Karpas-422 (cell line): Measurements from ENCODE around the gene PCBP4. TPM values are rescaled to one million over a fixed set of nuclear protein-coding genes. Genes with fewer than 3 reads are reported as not detected.
"Not testable (repeated sequence)": the region's sequence is repeated elsewhere in the genome, so short reads cannot be mapped to it uniquely, and the experiment has no call there.

ENCODE experiments used
- DNase-seq: peaks from one replicate; pipeline ENCODE4 v3.0.0-alpha.2; 2015
- H2AFZ ChIP-seq: fragments of 200-600 bp; sonication (generic); 2 replicates; pipeline ENCODE4 v1.6.1; 2014; ENCODE audit warnings: antibody characterized with exemption, low read length, mixed read lengths
- H3K27ac ChIP-seq: fragments of 200-600 bp; sonication (generic); 2 replicates; pipeline ENCODE4 v1.5.1; 2014; ENCODE audit warnings: mild to moderate bottlenecking, low read length, moderate library complexity
- H3K27me3 ChIP-seq: fragments of 200-600 bp; sonication (generic); 2 replicates; pipeline ENCODE4 v1.6.1; 2014; ENCODE audit warnings: low read length, mixed read lengths
- H3K36me3 ChIP-seq: fragments of 200-600 bp; sonication (generic); 2 replicates; pipeline ENCODE4 v1.6.1; 2014; ENCODE audit warnings: low read length, mixed read lengths; ENCODE audit not compliant: insufficient read depth
- H3K4me1 ChIP-seq: fragments of 200-600 bp; sonication (generic); 2 replicates; pipeline ENCODE4 v1.6.1; 2014; ENCODE audit warnings: mild to moderate bottlenecking, low read length, mixed read lengths
- H3K4me2 ChIP-seq: fragments of 200-600 bp; sonication (generic); 2 replicates; pipeline ENCODE4 v1.6.1; 2014; ENCODE audit warnings: low read length, low read depth, mild to moderate bottlenecking; ENCODE audit not compliant: poor library complexity, severe bottlenecking
- H3K4me3 ChIP-seq: fragments of 200-600 bp; sonication (generic); 2 replicates; pipeline ENCODE4 v1.5.1; 2014; ENCODE audit warnings: mild to moderate bottlenecking, antibody characterized with exemption, low read length, mixed read lengths
- H3K79me2 ChIP-seq: fragments of 200-600 bp; sonication (generic); 2 replicates; pipeline ENCODE4 v1.6.1; 2014; ENCODE audit warnings: mild to moderate bottlenecking, low read length, mixed read lengths
- H3K9ac ChIP-seq: fragments of 200-600 bp; sonication (generic); 2 replicates; pipeline ENCODE4 v1.6.0; 2014; ENCODE audit warnings: low read length
- H3K9me2 ChIP-seq: fragments of 200-600 bp; sonication (generic), shearing (Covaris generic); replicated peaks from 2 replicates; pipeline ENCODE4 v1.6.0; 2014; ENCODE audit warnings: mild to moderate bottlenecking, low read length, moderate library complexity; ENCODE audit not compliant: insufficient read depth
- H3K9me3 ChIP-seq: fragments of 300-700, 200-600 bp; sonication (generic); 2 replicates; pipeline ENCODE4 v1.6.1; 2014; ENCODE audit warnings: low read length, mixed read lengths
- H4K20me1 ChIP-seq: fragments of 200-600 bp; sonication (generic); 2 replicates; pipeline ENCODE4 v1.6.1; 2014; ENCODE audit warnings: mild to moderate bottlenecking, antibody characterized with exemption, low read length, low read depth; ENCODE audit not compliant: insufficient read depth
- total RNA-seq: library from RNA; depleted of rRNA; stranded (reverse); fragments of >200 nt; shearing (Covaris generic); gene quantifications from 2 replicates; pipeline ENCODE4 v1.2.3, GENCODE V29; 2014; ENCODE audit warnings: low replicate concordance

PCBP4 gene
- total RNA-seq, 1 experiment from 2014 or later: 17.9 TPM

- Histone ChIP-seq H3K79me2 (peaks cover 4% of the 10 kb centered on the region), H3K9me3 (no peaks in the 10 kb centered on the region), H3K4me1 (no peaks in the 10 kb centered on the region), H4K20me1 (peaks cover 5% of the 10 kb centered on the region; the same call in 1 of the 2 replicates), H3K9ac (no peak overlapping the region), H3K27ac (no peak overlapping the region), H3K36me3 (peaks cover 6% of the 10 kb centered on the region; the same call in 1 of the 2 replicates), H2AFZ (no peak overlapping the region), H3K27me3 (no peaks in the 10 kb centered on the region), H3K4me3 (no peak overlapping the region), H3K9me2 (no peaks in the 10 kb centered on the region), H3K4me2 (no peak overlapping the region)
- no peak for DNase-seq
These were observed 33.6 kb downstream of the PCBP4 start for GRCh38 chr3:51933471-51934138.

- H3K79me2 ChIP-seq: no peaks in the 10 kb centered on the region
- H3K4me2 ChIP-seq: no peak overlapping the region
- H3K27ac ChIP-seq: no peak overlapping the region
- H3K27me3 ChIP-seq: no peaks in the 10 kb centered on the region
- no peak overlapping the region for H3K4me3 ChIP-seq
- DNase-seq: no peak
- H2AFZ ChIP-seq: no peak overlapping the region
- peaks cover 5% of the 10 kb centered on the region; the same call in 1 of the 2 replicates for H4K20me1 ChIP-seq
- H3K9ac ChIP-seq: no peak overlapping the region
- H3K36me3 ChIP-seq: 0 out of 2 replicates have a peak, but pooled peaks cover 2% of the 10 kb centered on the region
- H3K9me3 ChIP-seq: no peaks in the 10 kb centered on the region
- no peaks in the 10 kb centered on the region for H3K4me1 ChIP-seq
- H3K9me2 ChIP-seq: no peaks in the 10 kb centered on the region
These were observed 34.5 kb downstream of the PCBP4 start for GRCh38 chr3:51932471-51933370.

GRCh38 chr3:51931756-51932155 is 35.5 kb downstream of the PCBP4 start:
- Histone ChIP-seq H3K27me3 (no peaks in the 10 kb centered on the region), H3K9ac (no peak overlapping the region), H3K4me3 (no peak overlapping the region), H3K27ac (no peak overlapping the region), H2AFZ (no peak overlapping the region), H3K9me2 (no peaks in the 10 kb centered on the region), H3K36me3 (0 out of 2 replicates have a peak, but pooled peaks cover 2% of the 10 kb centered on the region), H3K4me1 (no peaks in the 10 kb centered on the region), H3K9me3 (no peaks in the 10 kb centered on the region), H3K79me2 (no peaks in the 10 kb centered on the region), H3K4me2 (no peak overlapping the region), H4K20me1 (peaks cover 1% of the 10 kb centered on the region; the same call in 1 of the 2 replicates)
- no peak for DNase-seq

- Histone ChIP-seq H4K20me1 (no peaks in the 10 kb centered on the region), H3K9ac (no peak overlapping the region), H3K4me3 (no peak overlapping the region), H3K79me2 (no peaks in the 10 kb centered on the region), H3K9me3 (no peaks in the 10 kb centered on the region), H3K27me3 (no peaks in the 10 kb centered on the region), H3K36me3 (no peaks in the 10 kb centered on the region), H3K4me1 (no peaks in the 10 kb centered on the region), H3K9me2 (no peaks in the 10 kb centered on the region), H3K4me2 (no peak overlapping the region), H3K27ac (no peak overlapping the region), H2AFZ (no peak overlapping the region)
- DNase-seq: no peak
These were observed 36.8 kb downstream of the PCBP4 start for GRCh38 chr3:51930439-51930838.

GRCh38 chr3:51929420-51930003 is 37.7 kb downstream of the PCBP4 start:
- H3K4me2 ChIP-seq: no peak overlapping the region
- no peaks in the 10 kb centered on the region for H3K9me2 ChIP-seq
- no peaks in the 10 kb centered on the region for H3K27me3 ChIP-seq
- no peaks in the 10 kb centered on the region for H3K36me3 ChIP-seq
- H3K4me3 ChIP-seq: no peak overlapping the region
- no peaks in the 10 kb centered on the region for H3K9me3 ChIP-seq
- H3K4me1 ChIP-seq: no peaks in the 10 kb centered on the region
- no peak overlapping the region for H3K9ac ChIP-seq
- H3K27ac ChIP-seq: no peak overlapping the region
- DNase-seq: no peak
- no peak overlapping the region for H2AFZ ChIP-seq
- no peaks in the 10 kb centered on the region for H3K79me2 ChIP-seq
- H4K20me1 ChIP-seq: no peaks in the 10 kb centered on the region

GRCh38 chr3:51928981-51929380 is 38.3 kb downstream of the PCBP4 start:
- H3K9me2 ChIP-seq, DNase-seq, H3K9ac ChIP-seq, H3K79me2 ChIP-seq, H3K27me3 ChIP-seq, H3K27ac ChIP-seq, H2AFZ ChIP-seq, H3K4me2 ChIP-seq, H3K36me3 ChIP-seq, H3K4me3 ChIP-seq, H3K4me1 ChIP-seq, H3K9me3 ChIP-seq, H4K20me1 ChIP-seq: not testable (repeated sequence)

- Histone ChIP-seq H3K36me3 (no peaks in the 10 kb centered on the region), H4K20me1 (no peaks in the 10 kb centered on the region), H3K4me1 (no peaks in the 10 kb centered on the region), H2AFZ (no peak overlapping the region), H3K9ac (no peak overlapping the region), H3K27me3 (no peaks in the 10 kb centered on the region), H3K27ac (no peak overlapping the region), H3K79me2 (no peaks in the 10 kb centered on the region), H3K4me3 (no peak overlapping the region), H3K9me2 (no peaks in the 10 kb centered on the region), H3K4me2 (no peak overlapping the region), H3K9me3 (no peaks in the 10 kb centered on the region)
- DNase-seq: no peak
These were observed 38.8 kb downstream of the PCBP4 start for GRCh38 chr3:51928438-51928837.
